D721Med (cell line): Measurements from ENCODE around the gene CDA.
A peak's percentile ranks its signal among the peaks of the same experiment; 100 is the strongest.

Source experiments
- DNase-seq: peaks from one replicate; pipeline ENCODE4 v3.0.0; 2011; ENCODE audit warnings: low spot score; ENCODE audit not compliant: insufficient read length
- FAIRE-seq: peaks from 2 replicates; lab custom pipeline; 2011; peaks lifted over from hg19 to GRCh38; lab: Jason Lieb, UNC
- TF ChIP-seq, protein P1 (sequence below): IDR thresholded peaks from 2 replicates; pipeline ENCODE4 v1.5.1; 2012; ENCODE audit warnings: mild to moderate bottlenecking, control low read depth; ENCODE audit not compliant: insufficient read depth; ENCODE audit errors: missing control alignments

Gene CDA

GRCh38 chr1:20588634-20589225 is at the start of gene CDA:
CDA (plus strand) TSS chr1:20589097; CDS start chr1:20589130, 33 bp downstream.
- DNase-seq (no peak), FAIRE-seq (no peak)
- TF ChIP-seq, protein P1, sequence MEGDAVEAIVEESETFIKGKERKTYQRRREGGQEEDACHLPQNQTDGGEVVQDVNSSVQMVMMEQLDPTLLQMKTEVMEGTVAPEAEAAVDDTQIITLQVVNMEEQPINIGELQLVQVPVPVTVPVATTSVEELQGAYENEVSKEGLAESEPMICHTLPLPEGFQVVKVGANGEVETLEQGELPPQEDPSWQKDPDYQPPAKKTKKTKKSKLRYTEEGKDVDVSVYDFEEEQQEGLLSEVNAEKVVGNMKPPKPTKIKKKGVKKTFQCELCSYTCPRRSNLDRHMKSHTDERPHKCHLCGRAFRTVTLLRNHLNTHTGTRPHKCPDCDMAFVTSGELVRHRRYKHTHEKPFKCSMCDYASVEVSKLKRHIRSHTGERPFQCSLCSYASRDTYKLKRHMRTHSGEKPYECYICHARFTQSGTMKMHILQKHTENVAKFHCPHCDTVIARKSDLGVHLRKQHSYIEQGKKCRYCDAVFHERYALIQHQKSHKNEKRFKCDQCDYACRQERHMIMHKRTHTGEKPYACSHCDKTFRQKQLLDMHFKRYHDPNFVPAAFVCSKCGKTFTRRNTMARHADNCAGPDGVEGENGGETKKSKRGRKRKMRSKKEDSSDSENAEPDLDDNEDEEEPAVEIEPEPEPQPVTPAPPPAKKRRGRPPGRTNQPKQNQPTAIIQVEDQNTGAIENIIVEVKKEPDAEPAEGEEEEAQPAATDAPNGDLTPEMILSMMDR, result no peak

DNA sequence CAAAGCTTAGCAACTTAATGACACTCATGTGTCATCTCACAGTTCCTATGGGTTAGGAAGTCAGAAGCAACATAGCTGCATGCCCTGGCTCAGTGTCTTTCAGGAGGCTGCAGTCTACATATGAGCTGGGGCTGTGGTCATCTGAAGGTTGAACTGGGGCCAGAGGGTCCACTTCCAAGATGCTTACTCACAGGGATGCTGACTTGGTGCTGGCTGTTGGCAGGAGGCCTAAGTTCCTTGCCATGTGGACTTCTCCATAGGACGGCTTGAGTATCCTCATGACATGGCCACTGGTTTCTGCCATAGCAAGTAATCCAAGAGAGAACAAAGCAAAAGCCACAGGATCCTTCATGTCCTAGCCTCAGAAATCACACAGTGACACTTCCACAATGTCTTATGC is 48.6 kb upstream of the CDA start:
- DNase-seq, result no peak
- TF ChIP-seq, protein P1, result no peak
- FAIRE-seq, result no peak

DNA sequence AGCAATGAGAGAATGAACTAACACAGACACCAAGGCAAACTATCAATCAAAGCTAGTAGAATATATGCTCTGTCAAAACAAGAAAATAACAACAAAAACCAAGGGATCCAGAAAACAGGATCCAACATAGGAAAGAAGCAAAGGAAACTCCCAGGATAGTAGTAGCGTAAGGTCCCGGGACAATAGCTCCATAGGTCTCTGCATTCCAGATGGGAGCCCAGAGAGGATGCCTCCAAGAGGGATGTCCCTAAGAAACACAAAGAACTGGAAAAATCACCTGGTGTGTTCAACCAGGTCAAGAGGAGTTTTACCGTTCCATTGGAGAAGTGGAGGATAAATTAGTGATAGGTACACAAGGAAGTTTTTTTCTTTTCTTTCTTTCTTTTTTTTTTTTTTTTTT is 42.3 kb upstream of the CDA start:
- FAIRE-seq, result no peak
- TF ChIP-seq, protein P1, result no peak
- DNase-seq, result no peak

- TF ChIP-seq, protein P1, result no peak
- no peak for DNase-seq
- FAIRE-seq, result no peak
Observed at GRCh38 chr1:20551161-20551560, 37.7 kb upstream of the CDA start.

GRCh38 chr1:20551945-20552727 is 36.8 kb upstream of the CDA start, which contains the start of gene FAM43B:
FAM43B (plus strand) TSS chr1:20552573; CDS start chr1:20552974, 401 bp downstream.
- TF ChIP-seq, protein P1, result no peak
- peak; percentile 52 for DNase-seq
- FAIRE-seq, result no peak

GRCh38 chr1:20552728-20553445 is 36.0 kb upstream of the CDA start:
- FAIRE-seq (no peak), DNase-seq (no peak)
- TF ChIP-seq, protein P1, result no peak
